Lung (tissue), 12 donors: Measurements from ENCODE around the gene EWSR1. TPM values are rescaled to one million over a fixed set of nuclear protein-coding genes. Genes with fewer than 3 reads are reported as not detected.

Source experiments
- ATAC-seq: fragments of 200-7000 bp; cut with Tn5 transposase; one replicate; pipeline ENCODE4 v1.9.1; 2020; ENCODE audit warnings: moderate number of reproducible peaks; ENCODE audit not compliant: insufficient read depth, low FRiP score
- DNase-seq, 3 donors: peaks; one replicate each; pipeline ENCODE4 v3.0.0-alpha.2; 2013 to 2017
- H3K27ac ChIP-seq, 2 donors: one replicate each; pipeline ENCODE4 v1.5.1; 2013; ENCODE audit warnings: mild to moderate bottlenecking in 2 of 2, moderate library complexity in 2 of 2, control low read depth in 1 of 2, inconsistent platforms in 1 of 2, low read depth in 1 of 2, low read length in 1 of 2
- H3K27me3 ChIP-seq, 3 donors: one replicate each; pipeline ENCODE4 v1.5.1; 2013; ENCODE audit warnings: low read length in 2 of 3; ENCODE audit not compliant: control insufficient read depth in 3 of 3, insufficient read depth in 3 of 3
- H3K36me3 ChIP-seq, 4 donors: one replicate each; pipeline ENCODE4 v1.5.1; 2013; ENCODE audit warnings: low read length in 4 of 4, mild to moderate bottlenecking in 1 of 4, moderate library complexity in 1 of 4; ENCODE audit not compliant: control insufficient read depth in 4 of 4, insufficient read depth in 4 of 4
- H3K4me1 ChIP-seq, 5 donors: one replicate each; pipeline ENCODE4 v1.5.1; 2013; ENCODE audit warnings: low read length in 5 of 5, mild to moderate bottlenecking in 2 of 5, moderate library complexity in 1 of 5; ENCODE audit not compliant: control insufficient read depth in 5 of 5, insufficient read depth in 5 of 5
- H3K4me3 ChIP-seq: one replicate; pipeline ENCODE4 v1.5.1; 2013; ENCODE audit warnings: mild to moderate bottlenecking, control low read depth, moderate library complexity
- H3K9ac ChIP-seq, 2 donors: one replicate each; pipeline ENCODE4 v1.5.1; 2013; ENCODE audit warnings: low read length in 2 of 2, control low read depth in 1 of 2; ENCODE audit not compliant: insufficient read depth in 1 of 2
- H3K9me3 ChIP-seq, 4 donors: one replicate each; pipeline ENCODE4 v1.5.1; 2013; ENCODE audit warnings: low read length in 3 of 4, mild to moderate bottlenecking in 1 of 4, moderate library complexity in 1 of 4; ENCODE audit not compliant: control insufficient read depth in 4 of 4, insufficient read depth in 3 of 4
- CTCF ChIP-seq: IDR thresholded peaks from 2 replicates; pipeline ENCODE4 v1.5.1; 2012; ENCODE audit warnings: mild to moderate bottlenecking; ENCODE audit errors: control extremely low read depth, extremely low read depth
- WGBS, 2 donors: extraction: QIAGEN DNeasy Blood & Tissue Kit; methylation state at CpG; one replicate each; pipeline ENCODE4 v1.1.7; 2013; 5-methylcytosine and 5-hydroxymethylcytosine counted together
- polyA plus RNA-seq, 2 donors: library from polyadenylated mRNA; stranded (reverse); fragments of 200-250 nt; gene quantifications; one replicate each; pipeline ENCODE4 v1.2.1, GENCODE V29; 2013
- total RNA-seq, 2 donors: library from RNA; depleted of rRNA in 1 of 2; stranded (reverse); fragments of >200 nt in 1 of 2; gene quantifications; one replicate each; pipeline ENCODE4 v1.2.1, GENCODE V29; 2014 to 2021
- donor health status: control.
- donor health status: control.
- donor health status: Bipolar disorder and iron deficiency.
- donor health status: healthy.
- donor health status: DM: yes; HTN: yes; CAD: no.

Gene EWSR1
- total and polyA plus RNA-seq, 4 donors = 115 to 215 (median 168) TPM

- DNase-seq (no peak), ATAC-seq (no peak)
- TF ChIP-seq CTCF = no peak
- Histone ChIP-seq H3K4me3 (no peak overlapping the region), H3K27ac (peak overlapping the region; percentile 60 to 71), H3K9ac (no peak overlapping the region), H3K36me3 (peaks cover 0 to 4% (median 2%) of the 10 kb centered on the region in 4 donors), H3K27me3 (peaks cover 0 to 30% (median 28%) of the 10 kb centered on the region in 3 donors), H3K9me3 (no peaks in the 10 kb centered on the region), H3K4me1 (peaks cover 0 to 51% (median 8%) of the 10 kb centered on the region in 5 donors)
- WGBS, 2 donors = 77 to 80% methylated on average over 48 to 50 of the region's 50 CpGs
Observed at GRCh38 chr22:29311464-29312217, 43.6 kb downstream of the EWSR1 start.

- H3K9ac ChIP-seq = no peak overlapping the region
- peaks cover 0 to 36% (median 35%) of the 10 kb centered on the region in 3 donors for H3K27me3 ChIP-seq
- WGBS, 2 donors = 94 to 96% methylated on average over 25 of the region's 25 CpGs
- H3K36me3 ChIP-seq = peaks cover 0 to 4% (median 2%) of the 10 kb centered on the region in 4 donors
- no peak overlapping the region for H3K4me3 ChIP-seq
- no peak for TF ChIP-seq CTCF
- ATAC-seq (no peak), DNase-seq (no peak)
- H3K9me3 ChIP-seq = no peaks in the 10 kb centered on the region
- peaks cover 0 to 50% (median 8%) of the 10 kb centered on the region in 5 donors for H3K4me1 ChIP-seq
- no peak overlapping the region for H3K27ac ChIP-seq
Observed at GRCh38 chr22:29312218-29313125, 44.4 kb downstream of the EWSR1 start.

GRCh38 chr22:29313126-29313575, 45.1 kb downstream of the EWSR1 start:
- no peak for TF ChIP-seq CTCF
- no peaks in the 10 kb centered on the region for H3K9me3 ChIP-seq
- no peak overlapping the region for H3K27ac ChIP-seq
- H3K36me3 ChIP-seq = peaks cover 0 to 4% (median 2%) of the 10 kb centered on the region in 4 donors
- peaks cover 0 to 36% (median 35%) of the 10 kb centered on the region in 3 donors for H3K27me3 ChIP-seq
- ATAC-seq = no peak
- H3K9ac ChIP-seq = no peak overlapping the region
- no peak overlapping the region for H3K4me3 ChIP-seq
- DNase-seq = peak; percentile 57 to 71 (median 63)
- H3K4me1 ChIP-seq = peaks cover 0 to 43% (median 6%) of the 10 kb centered on the region in 5 donors
- 15 to 19% methylated on average over 29 to 44 of the region's 44 CpGs for WGBS, 2 donors
